ENCODE results near the gene LMF2. TPM values are rescaled to one million over a fixed set of nuclear protein-coding genes. Genes with fewer than 3 reads are reported as not detected.

LMF2 gene
- total and polyA plus RNA-seq, 2 of the 4 experiments (the other 2 are of a cell fraction): 16.8 to 82.6 TPM

DNA sequence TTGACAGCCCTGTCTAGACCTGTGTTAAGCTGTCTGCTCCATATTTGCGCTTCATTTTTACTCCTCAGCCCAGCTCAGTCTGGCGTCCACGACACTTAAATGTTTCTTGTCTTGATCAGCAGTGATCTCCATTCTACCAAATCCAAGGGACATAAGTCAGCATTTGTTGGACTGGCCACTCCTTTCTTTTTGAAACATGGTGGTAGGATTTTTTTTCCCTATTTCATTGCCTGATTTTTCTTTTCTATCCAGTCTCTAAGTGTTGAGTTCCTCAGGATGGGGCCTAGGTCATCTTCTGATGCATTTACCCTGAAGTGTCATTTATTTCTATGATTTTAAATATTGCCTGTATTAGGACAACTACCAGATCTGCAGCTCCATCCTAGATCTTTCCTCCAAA, 1.4 kb upstream of the LMF2 start:
- ChIA-PET POLR2A (ENCODE audit: unreplicated experiment) (no interaction called here), CTCF (interaction anchor here (1.0 to 1.7 kb wide), 3 partner anchors 17 to 54 kb away, joined by 3 to 5 read pairs (median 3); partner anchors contain the start of gene SCO2)
- no peak overlapping the region for H3K14ac ChIP-seq (replicated peaks; ENCODE audit: low read depth, low read length)
- H4K91ac ChIP-seq (ENCODE audit: insufficient read depth, low read depth, low read length): no peak overlapping the region
- 0 out of 2 replicates have a peak overlapping the region, but pooled peaks have one; percentile 21 for H3K56ac ChIP-seq (ENCODE audit: extremely low read depth, insufficient read depth, low read length)
- H2BK5ac ChIP-seq (ENCODE audit: low read depth, low read length, poor library complexity, severe bottlenecking): no peak overlapping the region
- H3K27me3 ChIP-seq (ENCODE audit: control insufficient read depth, insufficient read depth, low read length): no peaks in the 10 kb centered on the region
- peaks cover 4% of the 10 kb centered on the region for H3K4me1 ChIP-seq (ENCODE audit: control insufficient read depth, insufficient read depth, low read length)
- no TSS peak for BruUV-seq (replicated peaks)
- H2AK9ac ChIP-seq (replicated peaks; ENCODE audit: low read depth, low read length, poor library complexity): no peak overlapping the region
- H3K9ac ChIP-seq (ENCODE audit: low read depth, low read length): peak overlapping the region; percentile 65; the same call in 1 of the 2 replicates
- no peak overlapping the region for H2BK20ac ChIP-seq (ENCODE audit: low read depth, low read length)
- H3K79me1 ChIP-seq (ENCODE audit: low read depth in 1 of 2, low read length in 2 of 2): peaks cover 19 to 57% of the 10 kb centered on the region in 2 experiments
- intact Hi-C loops (cut with micrococcal nuclease): no loop called here
- no peaks in the 10 kb centered on the region for H3K9me3 ChIP-seq (ENCODE audit: control insufficient read depth, insufficient read depth, low read length)
- H2AK5ac ChIP-seq (ENCODE audit: low read depth, low read length): peak overlapping the region; percentile 26
- peak overlapping the region; percentile 100 for H3K4me3 ChIP-seq (ENCODE audit: insufficient read depth, low read depth, low read length)
- no peak overlapping the region; the same call in 1 of the 2 replicates for H3K27ac ChIP-seq (ENCODE audit: insufficient read depth, low read length)
- ATAC-seq (ENCODE audit: low read depth) (no peak), DNase-seq (no peak)
- in situ Hi-C loops (cut with MboI; ENCODE audit: low sequenced_read_pairs): no loop called here
- H2BK120ac ChIP-seq (ENCODE audit: low read depth, low read length): no peak overlapping the region
- peak overlapping the region; percentile 95 for H3K4me2 ChIP-seq (ENCODE audit: low read depth, low read length)
- no peak overlapping the region for H4K5ac ChIP-seq (ENCODE audit: low read depth, low read length)
- TF ChIP-seq CHD1 (IDR thresholded peaks at IDR 0.05; ENCODE audit: low read depth, low read length): no peak
- H3K23ac ChIP-seq (ENCODE audit: low read depth, low read length): no peak overlapping the region
- H3K36me3 ChIP-seq (ENCODE audit: control insufficient read depth, insufficient read depth, low read length): peaks cover 14% of the 10 kb centered on the region
- peaks cover 4% of the 10 kb centered on the region; the same call in 1 of the 2 replicates for H3K9me1 ChIP-seq (ENCODE audit: insufficient read depth, low read length)
- peak overlapping the region; percentile 62 to 68; a peak in 2 of 4 replicates for H4K8ac ChIP-seq (ENCODE audit: low read depth in 2 of 2, low read length in 2 of 2)
- dilution Hi-C loops (cut with HindIII; ENCODE audit: low sequenced_read_pairs, unreplicated experiment): no loop called here
- no peaks in the 10 kb centered on the region; the same call in 1 of the 2 replicates for H4K20me1 ChIP-seq (ENCODE audit: insufficient read depth, low read length)
- H3K18ac ChIP-seq (ENCODE audit: low read depth, low read length): no peak overlapping the region
- 0% methylated on average over 3 of the region's 3 CpGs; no CpG with 5 or more reads in 1 of the 2 experiments for WGBS, 2 experiments (ENCODE audit: extremely low coverage in 2 of 2, insufficient read length in 1 of 2)
- H2BK15ac ChIP-seq (ENCODE audit: low read depth, low read length): no peak overlapping the region
- H2AFZ ChIP-seq (replicated peaks; ENCODE audit: low read length, poor library complexity): no peak overlapping the region
- 0 out of 2 replicates have a peak overlapping the region, but pooled peaks have one; percentile 9 for H3K4ac ChIP-seq (ENCODE audit: low read depth, low read length)

All from IMR-90 (cell line).